Peyer's patch (tissue), 4 donors: ENCODE measurements around the gene LRRN4CL. TPM values are rescaled to one million over a fixed set of nuclear protein-coding genes. Genes with fewer than 3 reads are reported as not detected.
"Not testable (repeated sequence)": the region's sequence is repeated elsewhere in the genome, so short reads cannot be mapped to it uniquely, and the experiment has no call there.

Experiments used
- DNase-seq, 3 donors: peaks; one replicate each; pipeline ENCODE4 v3.0.0-alpha.2; 2017 to 2019
- H3K27ac ChIP-seq, 4 donors: fragments of 200-600 bp; sonication (generic); one replicate each; pipeline ENCODE4 v1.5.1; 2016 to 2019
- H3K27me3 ChIP-seq, 2 donors: fragments of 200-600 bp; sonication (generic); one replicate each; pipeline ENCODE4 v1.5.1; 2019
- H3K36me3 ChIP-seq, 3 donors: fragments of 200-600 bp; sonication (generic); one replicate each; pipeline ENCODE4 v1.5.1; 2016 to 2019
- H3K4me1 ChIP-seq, 4 donors: fragments of 200-600 bp; sonication (generic); one replicate each; pipeline ENCODE4 v1.5.1; 2016 to 2019
- H3K4me3 ChIP-seq, 4 donors: fragments of 200-600 bp; sonication (generic); 1 replicate in 3 of 4; 2 replicates in 1 of 4; pipeline ENCODE4 v1.5.1; 2016 to 2019; ENCODE audit warnings: mild to moderate bottlenecking in 1 of 4
- H3K9me3 ChIP-seq, 4 donors: fragments of 200-600 bp; sonication (generic); one replicate each; pipeline ENCODE4 v1.5.1; 2016 to 2019; ENCODE audit warnings: mild to moderate bottlenecking in 1 of 4
- POLR2A ChIP-seq, 2 donors: fragments of 450-650 bp; IDR thresholded peaks; one replicate each; pipeline ENCODE4 v1.5.1; 2017; ENCODE audit warnings: antibody characterized with exemption in 2 of 2, mild to moderate bottlenecking in 2 of 2, moderate library complexity in 2 of 2
- total RNA-seq, 4 donors: library from RNA; depleted of rRNA; stranded (reverse); fragments of >200 nt; gene quantifications; one replicate each; pipeline ENCODE4 v1.1.0, GENCODE V29; 2016
- TF ChIP-seq, protein P1 (sequence below), 6 experiments: fragments of 450-650 bp in 4 of 6; fragments of 200-600 bp in 2 of 6; sonication (generic) in 1 of 6; IDR thresholded peaks; one replicate each; pipeline ENCODE4 v1.5.1; 2017 to 2019; ENCODE audit warnings: antibody characterized with exemption in 6 of 6, mild to moderate bottlenecking in 3 of 6, moderate library complexity in 1 of 6

The LRRN4CL gene
- total RNA-seq, 4 donors from 2014 or later = 5.4 to 11.6 (median 8.8) TPM

- H3K27ac ChIP-seq = peak overlapping the region; percentile 67 to 78 (median 73)
- H3K36me3 ChIP-seq = peaks cover 0 to 12% (median 0%) of the 10 kb centered on the region in 3 donors
- H3K4me3 ChIP-seq = peak overlapping the region; percentile 63 to 87 (median 79)
- TF ChIP-seq, protein P1, sequence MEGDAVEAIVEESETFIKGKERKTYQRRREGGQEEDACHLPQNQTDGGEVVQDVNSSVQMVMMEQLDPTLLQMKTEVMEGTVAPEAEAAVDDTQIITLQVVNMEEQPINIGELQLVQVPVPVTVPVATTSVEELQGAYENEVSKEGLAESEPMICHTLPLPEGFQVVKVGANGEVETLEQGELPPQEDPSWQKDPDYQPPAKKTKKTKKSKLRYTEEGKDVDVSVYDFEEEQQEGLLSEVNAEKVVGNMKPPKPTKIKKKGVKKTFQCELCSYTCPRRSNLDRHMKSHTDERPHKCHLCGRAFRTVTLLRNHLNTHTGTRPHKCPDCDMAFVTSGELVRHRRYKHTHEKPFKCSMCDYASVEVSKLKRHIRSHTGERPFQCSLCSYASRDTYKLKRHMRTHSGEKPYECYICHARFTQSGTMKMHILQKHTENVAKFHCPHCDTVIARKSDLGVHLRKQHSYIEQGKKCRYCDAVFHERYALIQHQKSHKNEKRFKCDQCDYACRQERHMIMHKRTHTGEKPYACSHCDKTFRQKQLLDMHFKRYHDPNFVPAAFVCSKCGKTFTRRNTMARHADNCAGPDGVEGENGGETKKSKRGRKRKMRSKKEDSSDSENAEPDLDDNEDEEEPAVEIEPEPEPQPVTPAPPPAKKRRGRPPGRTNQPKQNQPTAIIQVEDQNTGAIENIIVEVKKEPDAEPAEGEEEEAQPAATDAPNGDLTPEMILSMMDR (IDR thresholded peaks at IDR 0.05) = no peak
- peak in 1 of 2 donors; percentile 43 for TF ChIP-seq POLR2A (IDR thresholded peaks at IDR 0.05)
- H3K4me1 ChIP-seq = peaks cover 0 to 35% (median 12%) of the 10 kb centered on the region in 4 donors
- no peaks in the 10 kb centered on the region for H3K27me3 ChIP-seq
- peak; percentile 95 to 97 (median 97) for DNase-seq
- H3K9me3 ChIP-seq = no peaks in the 10 kb centered on the region
Observed at GRCh38 chr11:62705880-62706849, 16.8 kb upstream of the LRRN4CL start.

- TF ChIP-seq, protein P1 (IDR thresholded peaks at IDR 0.05) = no peak
- no peak for TF ChIP-seq POLR2A (IDR thresholded peaks at IDR 0.05)
- Histone ChIP-seq H3K4me1 (peaks cover 0 to 35% (median 12%) of the 10 kb centered on the region in 4 donors), H3K9me3 (no peaks in the 10 kb centered on the region), H3K36me3 (peaks cover 0 to 7% (median 0%) of the 10 kb centered on the region in 3 donors), H3K27me3 (no peaks in the 10 kb centered on the region), H3K27ac (peak overlapping the region; percentile 67 to 78 (median 73)), H3K4me3 (peak overlapping the region; percentile 63 to 87 (median 79))
- DNase-seq = no peak
Observed at GRCh38 chr11:62705413-62705812, 16.1 kb upstream of the LRRN4CL start.

GRCh38 chr11:62703921-62704320 is 14.6 kb upstream of the LRRN4CL start:
- not testable (repeated sequence) for H3K27ac ChIP-seq, DNase-seq, H3K9me3 ChIP-seq, H3K27me3 ChIP-seq, H3K36me3 ChIP-seq, H3K4me3 ChIP-seq
- H3K4me1 ChIP-seq = peaks cover 0 to 26% (median 12%) of the 10 kb centered on the region in 4 donors

- H3K27me3 ChIP-seq = no peaks in the 10 kb centered on the region
- H3K4me3 ChIP-seq = no peak overlapping the region
- no peak overlapping the region for H3K27ac ChIP-seq
- peaks cover 0 to 7% (median 0%) of the 10 kb centered on the region in 3 donors for H3K36me3 ChIP-seq
- no peak for DNase-seq
- H3K9me3 ChIP-seq = no peaks in the 10 kb centered on the region
- H3K4me1 ChIP-seq = peaks cover 0 to 17% (median 11%) of the 10 kb centered on the region in 4 donors
- TF ChIP-seq POLR2A (IDR thresholded peaks at IDR 0.05) = no peak
- TF ChIP-seq, protein P1 (IDR thresholded peaks at IDR 0.05) = no peak
Observed at GRCh38 chr11:62702246-62702645, 12.9 kb upstream of the LRRN4CL start.

DNA sequence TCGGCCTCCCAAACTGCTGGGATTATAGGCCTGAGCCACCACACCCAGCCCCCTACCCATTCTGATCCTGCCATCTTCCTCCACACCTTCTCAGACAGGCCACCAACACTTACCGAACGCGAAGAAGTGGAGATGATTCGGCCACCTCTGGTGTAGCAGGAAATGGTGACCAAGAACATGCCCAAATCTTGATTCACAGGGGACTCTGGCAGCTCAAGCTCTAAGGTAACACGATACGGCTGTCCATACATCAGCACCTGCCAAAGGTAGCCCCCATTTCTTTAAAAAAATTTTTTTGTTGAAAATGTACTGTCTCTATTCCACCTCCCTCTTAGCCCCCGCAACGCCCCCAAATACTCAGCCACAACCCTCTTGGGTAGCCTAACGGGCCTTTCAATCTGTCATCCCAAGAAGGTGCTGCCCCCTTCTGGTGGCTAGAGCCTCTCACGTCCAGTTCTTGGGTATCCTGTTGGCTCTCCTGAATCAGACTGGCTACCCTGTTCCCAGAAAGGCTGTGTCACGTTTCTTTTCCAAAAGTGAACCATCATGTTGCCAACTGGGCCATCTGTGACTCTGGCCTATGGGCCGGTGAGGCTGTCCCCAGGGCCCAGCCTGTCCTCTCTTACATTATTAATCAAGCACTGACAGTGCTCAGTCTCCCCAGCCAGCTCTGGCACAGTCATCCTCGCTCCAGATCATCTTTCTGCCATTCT is 5.3 kb upstream of the LRRN4CL start:
- Histone ChIP-seq H3K4me1 (no peaks in the 10 kb centered on the region), H3K4me3 (no peak overlapping the region), H3K27ac (no peak overlapping the region), H3K36me3 (peaks cover 0 to 34% (median 0%) of the 10 kb centered on the region in 3 donors), H3K27me3 (no peaks in the 10 kb centered on the region), H3K9me3 (no peaks in the 10 kb centered on the region)
- peak; percentile 76 to 94 (median 86) for DNase-seq
- TF ChIP-seq POLR2A (IDR thresholded peaks at IDR 0.05) = no peak
- TF ChIP-seq, protein P1 (IDR thresholded peaks at IDR 0.05) = peak; percentile 54 to 81 (median 74)

DNA sequence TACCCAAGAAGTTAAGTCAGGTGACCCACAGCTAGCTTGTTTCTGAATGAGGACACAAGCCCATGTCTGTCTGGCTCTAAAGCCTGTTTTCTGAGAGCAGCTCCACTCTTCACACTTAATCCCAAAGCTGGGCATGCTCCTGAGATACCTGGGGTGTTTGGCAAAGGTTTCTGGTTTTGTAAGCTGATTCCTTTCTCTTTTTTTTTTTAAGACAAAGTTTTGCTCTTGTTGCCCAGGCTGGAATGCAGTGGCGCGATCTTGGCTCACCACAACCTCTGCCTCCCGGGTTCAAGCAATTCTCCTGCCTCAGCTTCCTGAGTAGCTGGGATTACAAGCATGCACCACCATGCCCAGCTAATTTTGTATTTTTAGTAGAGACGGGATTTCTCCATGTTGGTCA is 4.3 kb upstream of the LRRN4CL start:
- not testable (repeated sequence) for H3K9me3 ChIP-seq, DNase-seq, H3K27ac ChIP-seq, H3K4me1 ChIP-seq, H3K4me3 ChIP-seq, H3K27me3 ChIP-seq
- H3K36me3 ChIP-seq = peaks cover 0 to 34% (median 0%) of the 10 kb centered on the region in 3 donors
